HK-2 (cell line): Measurements from ENCODE around the gene NTF3.

ENCODE experiments used
- DNase-seq: peaks from one replicate; pipeline ENCODE4 v3.0.0-alpha.2; 2018; ENCODE audit not compliant: unreplicated experiment

The NTF3 gene

GRCh38 chr12:5511256-5511643, 79.3 kb downstream of the NTF3 start:
- no peak for DNase-seq

- DNase-seq, result no peak
Observed at GRCh38 chr12:5511644-5512600, 80.0 kb downstream of the NTF3 start.

- DNase-seq, result no peak
Observed at GRCh38 chr12:5512601-5512970, 80.7 kb downstream of the NTF3 start.

GRCh38 chr12:5513406-5513805, 81.5 kb downstream of the NTF3 start:
- DNase-seq, result no peak

- DNase-seq, result no peak
Observed at GRCh38 chr12:5514016-5514415, 82.1 kb downstream of the NTF3 start.

- no peak for DNase-seq
Observed at GRCh38 chr12:5514545-5514944, 82.6 kb downstream of the NTF3 start.

GRCh38 chr12:5515458-5515857, 83.5 kb downstream of the NTF3 start:
- DNase-seq, result no peak

GRCh38 chr12:5516371-5517241, 84.7 kb downstream of the NTF3 start:
- DNase-seq, result no peak

GRCh38 chr12:5518584-5519365, 86.9 kb downstream of the NTF3 start:
- no peak for DNase-seq

GRCh38 chr12:5520037-5520436, 88.1 kb downstream of the NTF3 start:
- DNase-seq, result no peak

- no peak for DNase-seq
Observed at GRCh38 chr12:5520831-5521230, 88.9 kb downstream of the NTF3 start.

GRCh38 chr12:5521456-5522325, 89.8 kb downstream of the NTF3 start:
- no peak for DNase-seq

- DNase-seq, result no peak
Observed at GRCh38 chr12:5522432-5523335, 90.8 kb downstream of the NTF3 start.

GRCh38 chr12:5523396-5524115, 91.6 kb downstream of the NTF3 start:
- DNase-seq, result no peak

- DNase-seq, result no peak
Observed at GRCh38 chr12:5524116-5524768, 92.3 kb downstream of the NTF3 start.

- no peak for DNase-seq
Observed at GRCh38 chr12:5524769-5525436, 93.0 kb downstream of the NTF3 start.

GRCh38 chr12:5525783-5526367, 94.0 kb downstream of the NTF3 start:
- DNase-seq, result no peak

GRCh38 chr12:5533368-5533767, 101.5 kb downstream of the NTF3 start:
- no peak for DNase-seq
